Fibroblast of lung (primary cell): ENCODE data around the gene ST6GALNAC5. TPM values are rescaled to one million over a fixed set of nuclear protein-coding genes. Genes with fewer than 3 reads are reported as not detected.

Experiments
- DNase-seq, 2 donors: peaks; one replicate each; pipeline versions ENCODE4 v3.0.0 to v3.0.0-alpha.2; 2010; ENCODE audit warnings: low read depth in 2 of 2
- H2AFZ ChIP-seq: 2 replicates; pipeline ENCODE4 v1.5.1; 2012; ENCODE audit warnings: low read length, control low read depth, inconsistent platforms
- H3K27ac ChIP-seq: 2 replicates; pipeline ENCODE4 v1.5.1; 2011; ENCODE audit warnings: low read length, control low read depth; ENCODE audit not compliant: insufficient read depth
- H3K27me3 ChIP-seq: 2 replicates; pipeline ENCODE4 v1.5.1; 2011; ENCODE audit warnings: mild to moderate bottlenecking, low read length; ENCODE audit not compliant: control insufficient read depth, insufficient read depth
- H3K36me3 ChIP-seq: 2 replicates; pipeline ENCODE4 v1.5.1; 2011; ENCODE audit warnings: low read length; ENCODE audit not compliant: control insufficient read depth, insufficient read depth
- H3K4me1 ChIP-seq: 2 replicates; pipeline ENCODE4 v1.5.1; 2011; ENCODE audit warnings: low read length; ENCODE audit not compliant: control insufficient read depth, insufficient read depth; ENCODE audit errors: extremely low read depth
- H3K4me2 ChIP-seq: 2 replicates; pipeline ENCODE4 v1.5.1; 2011; ENCODE audit warnings: low read length, control low read depth; ENCODE audit not compliant: insufficient read depth; ENCODE audit errors: extremely low read depth
- H3K4me3 ChIP-seq, 4 experiments: fragments of 200-600 bp in 1 of 4; sonication (generic) in 1 of 4; replicated peaks in 1 of 4; 2 replicates each; pipeline ENCODE4 v1.5.1; 2011 to 2016; ENCODE audit warnings: low read length in 4 of 4, low read depth in 3 of 4, mild to moderate bottlenecking in 3 of 4, control low read depth in 2 of 4, inconsistent platforms in 1 of 4, mixed read lengths in 1 of 4; ENCODE audit not compliant: insufficient read depth in 1 of 4; ENCODE audit errors: control extremely low read depth in 1 of 4
- H3K79me2 ChIP-seq: 2 replicates; pipeline ENCODE4 v1.5.1; 2012; ENCODE audit warnings: mild to moderate bottlenecking, low read length, inconsistent platforms; ENCODE audit not compliant: control insufficient read depth, insufficient read depth
- H3K9ac ChIP-seq: 2 replicates; pipeline ENCODE4 v1.5.1; 2011; ENCODE audit warnings: mild to moderate bottlenecking, low read length, control low read depth; ENCODE audit not compliant: insufficient read depth
- H3K9me3 ChIP-seq: 2 replicates; pipeline ENCODE4 v1.5.1; 2012; ENCODE audit warnings: low read depth, low read length; ENCODE audit not compliant: control insufficient read depth, insufficient read depth
- H4K20me1 ChIP-seq: 2 replicates; pipeline ENCODE4 v1.5.1; 2011; ENCODE audit warnings: low read length; ENCODE audit not compliant: control insufficient read depth, insufficient read depth; ENCODE audit errors: extremely low read depth
- CTCF ChIP-seq, 2 donors: IDR thresholded peaks in 1 of 2; conservative IDR thresholded peaks in 1 of 2; 1 replicate in 1 of 2; 2 replicates in 1 of 2; pipeline ENCODE4 v1.5.1; 2011 to 2012; ENCODE audit warnings: low read length in 2 of 2, control low read depth in 1 of 2, inconsistent platforms in 1 of 2, low read depth in 1 of 2, mild to moderate bottlenecking in 1 of 2
- EZH2 ChIP-seq: IDR thresholded peaks from 2 replicates; pipeline ENCODE4 v1.5.1; 2012; ENCODE audit warnings: low read length, control low read depth, mild to moderate bottlenecking; ENCODE audit errors: missing control alignments
- polyA plus RNA-seq, 2 donors: library from polyadenylated mRNA; depleted of rRNA in 1 of 2; stranded (reverse) in 1 of 2; unstranded in 1 of 2; fragments of >200 nt; gene quantifications; 2 replicates each; pipeline ENCODE4 v1.2.1, GENCODE V29; 2011 to 2012; ENCODE audit warnings: missing spikeins in 1 of 2
- total RNA-seq: library from RNA; depleted of rRNA; stranded (reverse); fragments of >200 nt; gene quantifications from 2 replicates; pipeline ENCODE4 v1.2.1, GENCODE V29; 2014

ST6GALNAC5 gene
- total and polyA plus RNA-seq, 2 donors (not counting 1 experiment from before 2014, with no cell fraction given) = 0.37 to 0.83 TPM

DNA sequence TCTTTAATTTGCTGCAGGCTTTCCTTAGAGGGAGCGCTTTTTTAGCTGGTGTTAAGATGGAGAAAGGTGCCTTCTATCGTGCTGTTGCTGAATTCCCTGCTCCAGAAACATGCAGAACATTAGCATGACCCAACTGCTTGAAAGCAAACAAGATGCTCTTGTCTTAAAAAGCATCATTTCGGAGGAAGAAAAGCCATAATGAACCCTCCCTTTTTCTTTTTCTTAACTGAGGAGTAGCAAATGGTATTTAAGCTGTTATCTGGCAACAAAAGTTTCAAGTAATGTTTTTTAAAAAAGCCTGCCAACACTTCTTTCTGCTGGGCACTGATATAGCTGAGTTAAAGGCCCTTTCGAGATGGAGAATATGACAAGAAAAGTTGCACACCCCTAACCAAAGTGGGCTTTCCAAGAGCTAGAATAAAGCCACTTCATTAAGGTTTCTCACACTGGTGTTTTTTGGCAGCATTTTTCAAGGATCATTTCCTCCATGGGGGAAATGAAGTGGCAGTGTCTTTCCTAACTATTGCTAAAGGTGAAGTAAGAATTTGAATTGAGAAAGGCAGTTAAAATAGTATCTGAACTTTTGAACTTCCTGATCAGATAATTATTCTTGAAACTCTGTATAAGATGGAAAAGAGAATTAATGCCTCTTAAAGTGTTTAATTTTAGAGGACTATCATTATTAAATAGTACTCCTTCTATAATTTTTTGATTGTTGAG, 38.8 kb downstream of the ST6GALNAC5 start:
- no peak overlapping the region for H3K27ac ChIP-seq
- DNase-seq = no peak

GRCh38 chr1:76909311-76909710, 42.0 kb downstream of the ST6GALNAC5 start:
- Histone ChIP-seq H3K36me3 (no peaks in the 10 kb centered on the region), H3K4me2 (no peak overlapping the region), H3K4me1 (no peaks in the 10 kb centered on the region), H3K9me3 (no peaks in the 10 kb centered on the region), H3K27me3 (no peaks in the 10 kb centered on the region), H2AFZ (no peak overlapping the region), H3K4me3 (no peak overlapping the region), H3K79me2 (no peaks in the 10 kb centered on the region), H3K27ac (no peak overlapping the region), H3K9ac (no peak overlapping the region), H4K20me1 (no peaks in the 10 kb centered on the region)
- DNase-seq = no peak
- TF ChIP-seq EZH2 (no peak), CTCF (conservative IDR thresholded peaks at IDR 0.05 in 1 of 2, IDR thresholded peaks at IDR 0.05 in 1 of 2; ENCODE audit: low read depth in 1 of 2, low read length in 2 of 2) (no peak)

More for the DNA sequence above, 38.8 kb downstream of the ST6GALNAC5 start:
- Histone ChIP-seq H3K4me2 (no peak overlapping the region), H3K27me3 (no peaks in the 10 kb centered on the region), H2AFZ (no peak overlapping the region), H3K9ac (no peak overlapping the region), H3K9me3 (no peaks in the 10 kb centered on the region), H3K36me3 (no peaks in the 10 kb centered on the region), H3K79me2 (no peaks in the 10 kb centered on the region), H3K4me1 (no peaks in the 10 kb centered on the region), H3K4me3 (no peak overlapping the region), H4K20me1 (no peaks in the 10 kb centered on the region)
- TF ChIP-seq EZH2 = no peak
- no peak for TF ChIP-seq CTCF (conservative IDR thresholded peaks at IDR 0.05 in 1 of 2, IDR thresholded peaks at IDR 0.05 in 1 of 2; ENCODE audit: low read depth in 1 of 2, low read length in 2 of 2)

GRCh38 chr1:76919085-76919484, 51.8 kb downstream of the ST6GALNAC5 start:
- peak overlapping the region; percentile 15 for H2AFZ ChIP-seq

More at GRCh38 chr1:76919085-76919484, 51.8 kb downstream of the ST6GALNAC5 start:
- Histone ChIP-seq H3K4me3 (no peak overlapping the region), H3K36me3 (no peaks in the 10 kb centered on the region), H3K27me3 (no peaks in the 10 kb centered on the region), H3K27ac (no peak overlapping the region), H4K20me1 (no peaks in the 10 kb centered on the region), H3K9me3 (no peaks in the 10 kb centered on the region), H3K4me1 (no peaks in the 10 kb centered on the region), H3K9ac (no peak overlapping the region), H3K79me2 (no peaks in the 10 kb centered on the region), H3K4me2 (no peak overlapping the region)
- no peak for DNase-seq
- TF ChIP-seq CTCF (conservative IDR thresholded peaks at IDR 0.05 in 1 of 2, IDR thresholded peaks at IDR 0.05 in 1 of 2; ENCODE audit: low read depth in 1 of 2, low read length in 2 of 2) (no peak), EZH2 (no peak)
